Stimulated activated CD8-positive, alpha-beta memory T cell treated with anti-CD3 and anti-CD28 coated beads, Interleukin-7, amount 100 ng/mL, for 1 hour (primary cell): ENCODE results near the gene HPS1.

Experiments used
- DNase-seq, 2 donors: peaks; one replicate each; pipeline ENCODE4 v3.0.0-alpha.2; 2020; ENCODE audit warnings: low read depth in 2 of 2

HPS1 gene

GRCh38 chr10:98432330-98432729, 14.4 kb downstream of the HPS1 start:
- no peak for DNase-seq

GRCh38 chr10:98431016-98431415, 15.7 kb downstream of the HPS1 start:
- no peak for DNase-seq

DNA sequence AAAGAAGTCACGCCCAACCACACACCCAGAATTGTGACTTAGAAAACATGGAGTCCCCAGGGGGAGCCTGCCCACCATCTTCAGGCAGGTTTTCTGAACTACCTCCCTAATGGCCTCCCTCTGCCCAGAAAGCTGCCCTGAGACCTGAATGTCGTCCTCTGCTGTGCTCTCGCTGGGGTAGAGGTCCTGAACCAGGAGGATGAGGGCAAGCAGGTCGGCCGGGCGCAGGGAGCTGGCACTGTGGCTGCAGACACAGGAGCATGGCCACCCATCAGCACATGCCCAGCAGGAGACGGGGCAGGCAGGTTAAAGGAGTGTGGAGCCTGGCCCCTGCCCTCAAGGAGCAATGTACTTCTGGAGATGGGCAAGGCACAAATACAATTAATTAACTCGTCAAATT, 16.3 kb downstream of the HPS1 start:
- DNase-seq, result no peak

DNA sequence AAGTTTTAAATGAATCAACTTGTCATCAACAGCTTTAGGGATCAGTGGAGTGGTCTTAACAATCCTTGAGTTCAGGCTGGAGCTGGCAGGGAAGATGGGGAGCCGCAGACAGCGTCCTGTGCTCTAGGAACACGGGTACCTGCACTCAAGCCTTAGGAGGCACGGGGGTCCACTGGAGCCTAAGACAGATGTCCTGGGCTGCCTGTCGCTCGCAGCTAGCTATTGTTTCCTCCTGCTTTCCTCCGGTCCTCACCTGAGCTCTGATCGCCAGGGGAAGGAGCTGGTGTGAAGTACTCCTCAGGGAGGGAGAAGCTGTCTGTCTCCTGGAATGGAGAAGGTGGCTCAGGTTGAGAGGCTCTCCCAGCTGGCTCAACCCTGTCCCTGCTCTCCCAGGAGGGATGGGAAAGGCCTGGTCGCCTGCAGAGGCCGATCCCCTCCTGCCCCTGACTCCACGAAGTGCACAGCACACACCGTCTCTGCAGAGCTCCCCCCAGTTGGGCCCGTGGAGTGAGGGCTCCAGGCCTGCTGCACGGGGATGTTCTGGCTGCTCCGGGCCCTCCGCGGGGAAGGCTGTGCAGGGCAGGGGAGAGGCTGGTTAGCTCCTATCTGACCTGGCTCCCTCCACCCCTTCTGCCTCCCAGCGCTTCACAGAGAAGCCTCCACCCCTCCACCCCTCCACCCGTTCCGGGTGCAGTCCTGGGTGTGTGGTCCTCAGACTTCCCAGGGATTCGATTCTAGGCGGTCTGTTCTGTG, 17.2 kb downstream of the HPS1 start:
- DNase-seq, result no peak

DNA sequence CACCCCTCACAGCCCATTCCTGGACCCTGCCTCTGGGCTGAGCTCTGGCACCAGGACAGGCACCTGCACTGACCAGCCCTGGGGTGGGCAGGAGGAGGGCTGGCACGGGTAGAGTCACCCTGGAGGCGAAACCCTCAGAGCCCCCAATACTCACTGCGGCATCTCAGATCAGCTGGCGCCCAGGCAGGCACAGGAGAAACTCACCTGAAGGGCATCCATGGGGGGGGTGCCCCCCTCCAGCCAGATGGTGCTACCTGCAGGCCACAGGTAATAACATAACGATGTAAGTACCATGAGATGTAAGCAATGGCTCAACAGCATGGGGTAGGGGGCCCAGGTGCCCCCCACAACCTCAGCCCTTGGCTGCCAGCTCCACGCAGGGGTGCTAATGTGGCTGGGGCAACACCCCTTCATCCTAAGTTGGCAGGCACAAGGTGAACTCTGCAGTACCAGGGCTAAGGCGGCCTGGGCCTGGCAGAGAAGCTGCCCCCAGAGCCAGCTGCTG, 19.7 kb downstream of the HPS1 start:
- DNase-seq, result no peak

- no peak for DNase-seq
Measured at GRCh38 chr10:98425511-98426352, 21.0 kb downstream of the HPS1 start.

DNA sequence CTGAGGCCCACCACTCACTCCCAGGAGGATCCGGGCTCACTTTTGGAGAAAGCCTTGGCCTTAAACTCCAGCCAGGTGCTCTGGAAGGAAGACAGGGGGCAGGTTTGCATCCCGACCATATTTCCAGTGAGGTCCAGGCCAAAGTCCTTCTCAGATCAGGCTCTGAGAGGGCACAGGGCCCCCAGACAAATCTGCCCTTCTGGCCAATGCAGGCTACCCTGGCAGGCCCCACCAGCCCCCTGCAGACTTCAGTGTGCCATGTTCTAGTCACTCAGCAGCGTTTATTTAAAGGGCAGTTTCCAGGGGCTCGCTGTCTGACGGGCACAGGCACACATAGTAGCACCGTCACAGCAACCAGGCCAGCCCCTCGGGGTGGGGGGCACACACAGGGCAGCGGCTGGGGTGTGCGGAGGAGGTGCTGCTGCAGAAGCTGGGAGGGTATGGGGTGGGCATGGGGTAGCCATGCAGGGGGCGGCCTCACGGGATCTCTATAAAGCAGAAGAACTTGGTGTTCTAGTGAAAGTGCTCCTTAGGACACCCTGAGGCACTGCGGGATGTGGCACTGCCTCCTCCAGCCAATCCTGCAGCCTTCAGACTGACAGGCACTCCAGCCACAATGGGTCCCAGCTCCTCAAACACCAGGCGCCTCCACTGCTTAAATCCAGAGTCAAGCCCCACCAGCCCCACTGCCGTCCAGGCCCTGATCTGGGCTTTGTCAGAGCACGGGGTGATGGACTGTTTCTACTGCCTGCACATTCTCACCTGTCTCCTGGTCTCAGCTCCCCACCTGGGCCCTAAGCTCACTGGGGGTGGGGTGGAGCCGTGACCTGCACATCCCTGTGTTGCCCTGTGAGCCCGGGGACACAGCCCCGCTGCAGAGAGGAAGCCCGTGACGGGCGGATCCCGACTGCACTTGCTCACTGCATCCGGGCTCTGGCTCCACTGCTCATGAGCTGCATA, 22.2 kb downstream of the HPS1 start:
- no peak for DNase-seq

GRCh38 chr10:98423691-98424120, 23.0 kb downstream of the HPS1 start:
- no peak for DNase-seq

DNA sequence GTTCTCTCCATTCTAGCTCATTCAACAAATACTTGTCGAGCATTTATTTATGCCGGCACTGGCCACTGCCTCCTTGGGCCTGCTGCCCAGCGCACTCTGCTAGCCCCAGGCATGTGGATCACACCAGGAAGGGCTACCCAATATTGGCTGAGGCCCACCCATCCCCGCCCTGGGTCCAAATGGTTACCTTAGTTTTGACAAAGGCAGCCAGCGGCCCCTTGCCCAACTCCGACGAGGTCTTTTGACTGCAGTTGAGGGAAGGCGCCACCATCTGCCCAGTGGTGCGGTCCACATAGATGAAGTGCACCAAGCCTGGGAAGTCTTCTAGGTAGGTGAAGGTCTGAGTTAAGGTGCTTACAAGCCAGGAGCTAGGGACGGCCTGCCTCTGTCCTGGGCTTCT, 24.6 kb downstream of the HPS1 start:
- DNase-seq, result no peak

DNA sequence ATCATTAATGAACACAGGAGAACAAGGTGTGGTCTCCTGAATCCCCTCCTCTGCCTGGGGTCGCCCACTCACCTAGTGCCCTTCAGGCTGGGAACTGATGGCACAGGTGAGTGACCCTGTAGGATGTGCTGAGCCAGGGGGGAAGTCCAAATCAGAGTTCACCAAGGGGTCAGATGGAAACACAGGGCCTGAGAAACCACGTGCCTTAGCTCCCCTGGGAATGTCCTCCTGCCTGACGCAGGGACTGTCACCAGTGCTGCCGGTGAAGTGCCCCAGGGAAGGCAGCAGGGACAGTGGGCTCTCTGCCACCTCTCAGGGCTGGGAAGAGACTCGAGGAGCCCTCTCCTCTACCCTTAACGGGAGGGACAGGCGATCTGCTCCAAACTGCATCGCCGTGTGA, 25.9 kb downstream of the HPS1 start:
- DNase-seq, result no peak

DNA sequence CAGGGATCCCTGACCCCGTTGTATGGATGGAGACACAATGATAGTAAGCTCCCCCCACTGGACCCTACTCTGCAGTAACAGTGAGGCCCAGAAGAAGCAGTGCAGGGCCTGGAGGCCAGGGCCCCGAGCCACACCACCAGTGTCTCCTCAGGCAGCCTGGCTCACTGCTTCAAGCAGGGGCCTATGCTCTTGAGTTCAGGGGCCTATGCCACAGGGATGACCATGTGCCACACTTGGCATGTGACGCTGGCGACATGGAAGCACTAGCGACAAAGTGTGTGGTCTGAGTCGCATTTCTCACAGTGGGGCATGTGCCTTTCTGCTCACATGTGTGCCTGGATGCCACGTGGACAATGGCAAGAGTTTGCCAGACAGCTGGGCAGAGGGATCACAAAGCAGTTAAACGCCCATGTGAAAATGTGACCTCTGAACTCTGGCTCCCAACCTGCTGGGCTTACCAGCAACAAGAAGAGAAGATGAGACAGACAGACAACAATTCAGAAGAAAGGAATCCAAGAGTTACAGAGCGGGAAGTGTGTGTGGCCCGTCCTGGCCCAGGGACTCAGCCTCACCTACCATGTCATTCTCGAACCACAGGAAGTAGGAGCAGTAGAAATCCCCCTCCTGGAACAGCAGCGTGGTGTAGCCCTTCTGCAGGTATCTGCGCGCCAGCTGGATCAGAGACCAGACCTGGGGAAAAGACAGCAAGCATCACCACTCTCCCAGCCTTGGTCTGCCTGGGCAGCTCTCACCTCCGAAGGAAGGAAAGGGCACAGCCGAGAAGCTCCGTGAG, 27.1 kb downstream of the HPS1 start:
- no peak for DNase-seq

GRCh38 chr10:98418665-98419468, 27.9 kb downstream of the HPS1 start:
- no peak for DNase-seq

DNA sequence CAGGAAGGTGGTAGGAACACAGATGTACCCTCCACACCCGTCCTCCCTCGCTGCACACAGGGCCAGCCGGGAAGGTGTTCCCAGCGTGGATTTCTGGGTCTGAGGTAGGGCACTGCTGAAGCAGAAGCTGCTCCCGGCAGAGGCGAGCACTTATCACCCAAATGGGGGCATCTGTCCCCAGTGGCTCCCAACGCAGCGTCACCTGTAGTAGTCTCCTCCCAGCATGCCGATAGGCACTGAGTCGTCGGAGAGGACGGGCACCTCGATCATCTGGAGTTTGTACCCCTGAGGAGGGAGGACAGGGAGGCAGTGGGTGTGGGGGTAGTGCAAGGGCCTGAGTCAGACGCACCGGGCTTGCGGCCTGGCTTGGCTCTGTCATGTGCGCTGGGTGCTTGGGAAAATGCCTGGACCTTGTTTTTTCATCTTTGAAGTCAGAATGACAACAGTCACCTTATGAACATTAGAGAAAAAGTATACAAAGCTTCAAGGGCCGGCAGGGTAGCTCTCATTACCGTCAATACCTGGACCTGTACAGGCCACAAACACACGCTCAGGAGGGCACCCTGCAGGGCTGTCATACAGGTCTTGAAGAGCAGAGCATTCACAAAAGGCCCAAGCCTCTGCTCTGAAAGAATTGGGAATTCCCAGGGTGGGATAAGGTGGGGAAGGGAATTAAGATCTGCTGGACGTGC, 28.6 kb downstream of the HPS1 start:
- no peak for DNase-seq

GRCh38 chr10:98417481-98417959, 29.2 kb downstream of the HPS1 start:
- no peak for DNase-seq

DNA sequence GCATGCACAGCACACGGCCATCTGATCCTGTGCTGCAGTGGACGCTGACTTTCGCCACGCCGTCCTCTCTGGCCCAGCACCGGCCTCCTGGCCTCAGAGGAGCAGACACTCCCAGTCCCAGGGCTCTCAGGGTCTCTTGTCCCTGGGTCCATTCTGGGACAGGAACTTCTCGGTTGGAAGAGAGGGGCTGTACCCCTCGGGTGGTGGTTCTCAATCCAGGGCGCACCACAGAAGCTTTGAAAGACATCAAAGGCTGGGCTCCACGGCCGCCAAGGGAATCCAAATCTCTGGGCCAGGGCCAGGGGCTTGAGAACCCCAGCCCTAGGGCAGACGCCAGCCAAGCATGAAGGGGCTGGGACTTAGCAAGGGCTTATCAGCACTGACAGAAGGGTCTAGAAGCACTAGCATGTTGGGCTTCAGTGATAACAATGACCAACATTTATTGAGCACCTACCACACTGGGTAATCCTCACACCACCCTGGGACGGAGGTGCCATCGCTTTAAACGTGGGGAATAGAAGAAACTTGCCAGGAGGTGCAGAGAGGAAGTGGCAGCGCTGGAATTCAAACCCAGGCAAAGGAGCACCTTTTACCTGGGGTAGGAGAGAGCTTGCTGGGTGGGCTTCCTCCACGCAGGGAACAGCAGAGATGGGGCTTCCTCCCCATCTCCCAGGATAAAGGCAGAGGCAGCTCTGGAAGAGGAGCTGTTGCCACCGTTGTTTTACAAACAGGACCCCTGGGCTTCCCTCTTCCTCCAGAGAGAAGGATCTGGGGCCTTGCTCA, 29.9 kb downstream of the HPS1 start:
- DNase-seq, result no peak

DNA sequence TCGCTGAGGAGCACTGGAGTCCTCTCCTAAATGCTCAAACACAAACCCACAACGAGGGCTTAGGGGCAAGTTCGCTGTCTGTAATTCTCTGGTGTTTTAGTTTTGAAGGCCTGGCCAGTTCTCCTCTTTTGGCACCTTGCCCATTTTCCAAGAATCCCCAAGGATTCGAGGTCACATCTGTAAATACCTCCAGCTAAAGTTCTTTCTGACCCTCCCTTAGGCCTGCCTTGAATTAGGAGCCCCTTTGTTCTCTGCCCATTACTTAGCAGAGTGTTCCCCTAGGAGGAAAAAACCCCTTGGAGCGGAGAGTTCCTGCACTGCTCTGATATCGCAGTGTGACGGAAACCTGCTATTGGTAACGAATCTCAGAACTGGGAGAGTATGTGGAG, 31.0 kb downstream of the HPS1 start:
- DNase-seq, result no peak

GRCh38 chr10:98414932-98415730, 31.6 kb downstream of the HPS1 start, which contains the start of gene PYROXD2:
PYROXD2 (minus strand) TSS chr10:98415182; CDS start chr10:98415135, 47 bp downstream.
- peak in 1 of 2 donors; percentile 23 for DNase-seq

- DNase-seq, result no peak
Measured at GRCh38 chr10:98414578-98414931, 32.2 kb downstream of the HPS1 start.
